ENCODE data around the gene TFF2.

TFF2 gene

GRCh38 chr21:42395905-42396651 lies 45.3 kb upstream of the TFF2 start, which contains the start of gene TMPRSS3:
TMPRSS3 (minus strand) TSS chr21:42396052; CDS start chr21:42395417, 635 bp downstream.
- Histone ChIP-seq H3K4me3 (ENCODE audit: low read depth in 1 of 2, low read length in 1 of 2) (no peak within 1 kb of the TSS), H3K27me3 (no peaks in the 10 kb centered on the region), H3K27ac (no peak within 1 kb of the TSS), H3K36me3 (no peaks in the 10 kb centered on the region), H3K9me3 (no peaks in the 10 kb centered on the region), H3K4me1 (ENCODE audit: control insufficient read depth in 1 of 2, insufficient read depth in 1 of 2, low read depth in 1 of 2, low read length in 1 of 2) (no peaks in the 10 kb centered on the region)
- no peak for TF ChIP-seq CTCF (IDR thresholded peaks at IDR 0.05)

GRCh38 chr21:42395302-42395701 lies 44.5 kb upstream of the TFF2 start:
- H3K36me3 ChIP-seq = no peaks in the 10 kb centered on the region
- no peaks in the 10 kb centered on the region for H3K4me1 ChIP-seq (ENCODE audit: control insufficient read depth in 1 of 2, insufficient read depth in 1 of 2, low read depth in 1 of 2, low read length in 1 of 2)
- TF ChIP-seq CTCF (IDR thresholded peaks at IDR 0.05) = no peak
- H3K27me3 ChIP-seq = no peaks in the 10 kb centered on the region
- H3K9me3 ChIP-seq = no peaks in the 10 kb centered on the region
- H3K4me3 ChIP-seq (ENCODE audit: low read depth in 1 of 2, low read length in 1 of 2) = no peak overlapping the region
- H3K27ac ChIP-seq = no peak overlapping the region

- no peak for TF ChIP-seq CTCF (IDR thresholded peaks at IDR 0.05)
- Histone ChIP-seq H3K9me3 (no peaks in the 10 kb centered on the region), H3K36me3 (no peaks in the 10 kb centered on the region), H3K27me3 (no peaks in the 10 kb centered on the region), H3K4me3 (ENCODE audit: low read depth in 1 of 2, low read length in 1 of 2) (no peak overlapping the region), H3K27ac (no peak overlapping the region), H3K4me1 (ENCODE audit: control insufficient read depth in 1 of 2, insufficient read depth in 1 of 2, low read depth in 1 of 2, low read length in 1 of 2) (no peaks in the 10 kb centered on the region)
These were observed 42.7 kb upstream of the TFF2 start for GRCh38 chr21:42393443-42393950.

GRCh38 chr21:42392731-42393442 lies 42.1 kb upstream of the TFF2 start:
- Histone ChIP-seq H3K27me3 (no peaks in the 10 kb centered on the region), H3K9me3 (no peaks in the 10 kb centered on the region), H3K36me3 (no peaks in the 10 kb centered on the region), H3K27ac (no peak overlapping the region), H3K4me3 (ENCODE audit: low read depth in 1 of 2, low read length in 1 of 2) (no peak overlapping the region), H3K4me1 (ENCODE audit: control insufficient read depth in 1 of 2, insufficient read depth in 1 of 2, low read depth in 1 of 2, low read length in 1 of 2) (peaks cover 0 to 3% of the 10 kb centered on the region in 2 experiments)
- no peak for TF ChIP-seq CTCF (IDR thresholded peaks at IDR 0.05)

- Histone ChIP-seq H3K27ac (no peak overlapping the region), H3K36me3 (no peaks in the 10 kb centered on the region), H3K27me3 (no peaks in the 10 kb centered on the region), H3K9me3 (no peaks in the 10 kb centered on the region), H3K4me1 (ENCODE audit: control insufficient read depth in 1 of 2, insufficient read depth in 1 of 2, low read depth in 1 of 2, low read length in 1 of 2) (peaks cover 13 to 19% of the 10 kb centered on the region in 2 experiments), H3K4me3 (ENCODE audit: low read depth in 1 of 2, low read length in 1 of 2) (no peak overlapping the region)
- TF ChIP-seq CTCF (IDR thresholded peaks at IDR 0.05) = no peak
These were observed 40.5 kb upstream of the TFF2 start for GRCh38 chr21:42391297-42391696.
